Measurements from ENCODE around the gene SLC29A1.

Gene SLC29A1

DNA sequence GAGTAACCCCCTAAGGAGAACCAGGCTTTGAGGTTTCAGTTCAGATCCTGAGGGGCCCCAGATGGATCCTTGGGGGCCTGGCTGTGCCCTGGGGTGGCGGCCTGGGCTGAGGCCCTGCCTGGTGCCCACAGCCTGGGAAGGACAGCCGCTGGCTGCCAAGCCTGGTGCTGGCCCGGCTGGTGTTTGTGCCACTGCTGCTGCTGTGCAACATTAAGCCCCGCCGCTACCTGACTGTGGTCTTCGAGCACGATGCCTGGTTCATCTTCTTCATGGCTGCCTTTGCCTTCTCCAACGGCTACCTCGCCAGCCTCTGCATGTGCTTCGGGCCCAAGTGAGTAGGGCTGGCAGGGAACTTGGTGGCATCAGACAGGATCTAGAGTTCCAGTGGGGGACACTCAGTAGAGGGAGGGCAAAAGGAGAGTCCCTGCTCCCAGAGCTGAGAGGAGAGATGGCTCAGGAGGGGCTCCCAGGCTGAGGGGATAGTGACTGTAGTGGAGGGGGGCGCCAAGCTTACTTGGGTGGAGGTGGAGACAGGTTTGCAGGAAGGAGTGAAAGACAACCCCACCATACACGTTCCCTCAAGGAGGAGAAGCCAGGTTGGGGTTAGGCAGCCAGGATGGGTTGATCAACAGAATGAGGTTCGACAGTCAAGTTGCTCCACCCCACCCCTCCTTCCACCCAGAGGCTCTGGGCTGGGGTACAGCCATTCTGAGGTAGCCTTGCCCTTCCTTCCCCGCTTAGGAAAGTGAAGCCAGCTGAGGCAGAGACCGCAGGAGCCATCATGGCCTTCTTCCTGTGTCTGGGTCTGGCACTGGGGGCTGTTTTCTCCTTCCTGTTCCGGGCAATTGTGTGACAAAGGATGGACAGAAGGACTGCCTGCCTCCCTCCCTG is 9.5 kb downstream of the SLC29A1 start:
- no peaks in the 10 kb centered on the region for H3K9me3 ChIP-seq (ENCODE audit: insufficient read depth, low read length)
- H3K27ac ChIP-seq (ENCODE audit: low read depth, low read length): no peak overlapping the region
- no peak overlapping the region for H3K9ac ChIP-seq (ENCODE audit: low read length)
- no peak for TF ChIP-seq EZH2phosphoT487 (conservative IDR thresholded peaks at IDR 0.05; ENCODE audit: low read length)
- TF ChIP-seq, protein P1, sequence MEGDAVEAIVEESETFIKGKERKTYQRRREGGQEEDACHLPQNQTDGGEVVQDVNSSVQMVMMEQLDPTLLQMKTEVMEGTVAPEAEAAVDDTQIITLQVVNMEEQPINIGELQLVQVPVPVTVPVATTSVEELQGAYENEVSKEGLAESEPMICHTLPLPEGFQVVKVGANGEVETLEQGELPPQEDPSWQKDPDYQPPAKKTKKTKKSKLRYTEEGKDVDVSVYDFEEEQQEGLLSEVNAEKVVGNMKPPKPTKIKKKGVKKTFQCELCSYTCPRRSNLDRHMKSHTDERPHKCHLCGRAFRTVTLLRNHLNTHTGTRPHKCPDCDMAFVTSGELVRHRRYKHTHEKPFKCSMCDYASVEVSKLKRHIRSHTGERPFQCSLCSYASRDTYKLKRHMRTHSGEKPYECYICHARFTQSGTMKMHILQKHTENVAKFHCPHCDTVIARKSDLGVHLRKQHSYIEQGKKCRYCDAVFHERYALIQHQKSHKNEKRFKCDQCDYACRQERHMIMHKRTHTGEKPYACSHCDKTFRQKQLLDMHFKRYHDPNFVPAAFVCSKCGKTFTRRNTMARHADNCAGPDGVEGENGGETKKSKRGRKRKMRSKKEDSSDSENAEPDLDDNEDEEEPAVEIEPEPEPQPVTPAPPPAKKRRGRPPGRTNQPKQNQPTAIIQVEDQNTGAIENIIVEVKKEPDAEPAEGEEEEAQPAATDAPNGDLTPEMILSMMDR (IDR thresholded peaks at IDR 0.05; ENCODE audit: insufficient read depth, low read length, poor library complexity, severe bottlenecking): no peak
- H3K36me3 ChIP-seq (ENCODE audit: low read length): no peaks in the 10 kb centered on the region
- H3K27me3 ChIP-seq (ENCODE audit: low read length): no peaks in the 10 kb centered on the region
- H3F3A ChIP-seq (ENCODE audit: insufficient read depth): peaks cover 4% of the 10 kb centered on the region
- H4K20me1 ChIP-seq (ENCODE audit: low read depth, low read length): no peaks in the 10 kb centered on the region
- no peaks in the 10 kb centered on the region for H3K9me2 ChIP-seq (replicated peaks; ENCODE audit: insufficient read depth, low read length)
- H3K4me2 ChIP-seq (ENCODE audit: low read depth, low read length, poor library complexity, severe bottlenecking): no peak overlapping the region
- no peak overlapping the region for H2AFZ ChIP-seq (ENCODE audit: low read depth, low read length, severe bottlenecking)
- H3K79me2 ChIP-seq (ENCODE audit: insufficient read depth, low read length): 0 out of 2 replicates have a peak, but pooled peaks cover 5% of the 10 kb centered on the region
- H3K4me3 ChIP-seq (ENCODE audit: insufficient read depth, low read length, poor library complexity, severe bottlenecking): no peak overlapping the region

DNA sequence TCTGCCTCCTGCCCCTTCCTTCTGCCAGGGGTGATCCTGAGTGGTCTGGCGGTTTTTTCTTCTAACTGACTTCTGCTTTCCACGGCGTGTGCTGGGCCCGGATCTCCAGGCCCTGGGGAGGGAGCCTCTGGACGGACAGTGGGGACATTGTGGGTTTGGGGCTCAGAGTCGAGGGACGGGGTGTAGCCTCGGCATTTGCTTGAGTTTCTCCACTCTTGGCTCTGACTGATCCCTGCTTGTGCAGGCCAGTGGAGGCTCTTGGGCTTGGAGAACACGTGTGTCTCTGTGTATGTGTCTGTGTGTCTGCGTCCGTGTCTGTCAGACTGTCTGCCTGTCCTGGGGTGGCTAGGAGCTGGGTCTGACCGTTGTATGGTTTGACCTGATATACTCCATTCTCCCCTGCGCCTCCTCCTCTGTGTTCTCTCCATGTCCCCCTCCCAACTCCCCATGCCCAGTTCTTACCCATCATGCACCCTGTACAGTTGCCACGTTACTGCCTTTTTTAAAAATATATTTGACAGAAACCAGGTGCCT is 10.2 kb downstream of the SLC29A1 start:
- H2AFZ ChIP-seq (ENCODE audit: low read depth, low read length, severe bottlenecking): no peak overlapping the region
- no peak overlapping the region for H3K9ac ChIP-seq (ENCODE audit: low read length)
- no peaks in the 10 kb centered on the region for H3K27me3 ChIP-seq (ENCODE audit: low read length)
- H3F3A ChIP-seq (ENCODE audit: insufficient read depth): peaks cover 4% of the 10 kb centered on the region
- no peaks in the 10 kb centered on the region for H3K9me3 ChIP-seq (ENCODE audit: insufficient read depth, low read length)
- 0 out of 2 replicates have a peak, but pooled peaks cover 4% of the 10 kb centered on the region for H3K79me2 ChIP-seq (ENCODE audit: insufficient read depth, low read length)
- H4K20me1 ChIP-seq (ENCODE audit: low read depth, low read length): no peaks in the 10 kb centered on the region
- no peaks in the 10 kb centered on the region for H3K36me3 ChIP-seq (ENCODE audit: low read length)
- H3K27ac ChIP-seq (ENCODE audit: low read depth, low read length): no peak overlapping the region
- H3K4me3 ChIP-seq (ENCODE audit: insufficient read depth, low read length, poor library complexity, severe bottlenecking): no peak overlapping the region
- H3K9me2 ChIP-seq (replicated peaks; ENCODE audit: insufficient read depth, low read length): no peaks in the 10 kb centered on the region
- no peak overlapping the region for H3K4me2 ChIP-seq (ENCODE audit: low read depth, low read length, poor library complexity, severe bottlenecking)
- no peak for TF ChIP-seq EZH2phosphoT487 (conservative IDR thresholded peaks at IDR 0.05; ENCODE audit: low read length)
- TF ChIP-seq, protein P1 (IDR thresholded peaks at IDR 0.05; ENCODE audit: insufficient read depth, low read length, poor library complexity, severe bottlenecking): no peak

- H2AFZ ChIP-seq (ENCODE audit: low read depth, low read length, severe bottlenecking): no peak overlapping the region
- H3K79me2 ChIP-seq (ENCODE audit: insufficient read depth, low read length): no peaks in the 10 kb centered on the region
- no peak overlapping the region for H3K9ac ChIP-seq (ENCODE audit: low read length)
- H3K27me3 ChIP-seq (ENCODE audit: low read length): no peaks in the 10 kb centered on the region
- H3K9me3 ChIP-seq (ENCODE audit: insufficient read depth, low read length): no peaks in the 10 kb centered on the region
- no peak overlapping the region for H3K27ac ChIP-seq (ENCODE audit: low read depth, low read length)
- no peaks in the 10 kb centered on the region for H4K20me1 ChIP-seq (ENCODE audit: low read depth, low read length)
- no peak overlapping the region for H3K4me2 ChIP-seq (ENCODE audit: low read depth, low read length, poor library complexity, severe bottlenecking)
- TF ChIP-seq EZH2phosphoT487 (conservative IDR thresholded peaks at IDR 0.05; ENCODE audit: low read length): no peak
- TF ChIP-seq, protein P1 (IDR thresholded peaks at IDR 0.05; ENCODE audit: insufficient read depth, low read length, poor library complexity, severe bottlenecking): peak; percentile 96
- H3F3A ChIP-seq (ENCODE audit: insufficient read depth): peaks cover 4% of the 10 kb centered on the region
- H3K36me3 ChIP-seq (ENCODE audit: low read length): no peaks in the 10 kb centered on the region
- H3K4me3 ChIP-seq (ENCODE audit: insufficient read depth, low read length, poor library complexity, severe bottlenecking): no peak overlapping the region
- no peaks in the 10 kb centered on the region for H3K9me2 ChIP-seq (replicated peaks; ENCODE audit: insufficient read depth, low read length)
These were observed 11.0 kb downstream of the SLC29A1 start for GRCh38 chr6:44234101-44235025.
